Activated CD8-positive, alpha-beta memory T cell treated with anti-CD3 and anti-CD28 coated beads, Interleukin-2, amount 50 U/mL, for 1 hour (primary cell): ENCODE results near the gene TBXA2R.

ENCODE experiments used
- DNase-seq: peaks from one replicate; pipeline ENCODE4 v3.0.0-alpha.2; 2020; ENCODE audit errors: extremely low read depth

TBXA2R gene

DNA sequence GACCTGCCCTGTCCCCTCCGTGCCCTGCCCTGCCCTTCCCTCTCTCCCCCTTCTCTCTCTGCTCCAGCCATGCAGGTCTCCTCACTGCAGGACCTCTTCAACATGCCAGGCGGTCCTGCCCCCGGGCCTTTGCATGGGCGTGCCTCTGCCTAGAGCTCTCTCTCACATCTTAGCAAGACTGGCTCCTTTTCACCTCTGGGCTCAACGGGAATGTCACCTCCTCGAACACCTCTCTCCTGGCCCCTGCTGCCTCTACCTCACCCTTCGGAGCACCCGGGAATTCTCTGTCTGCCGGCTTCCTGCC, 54.9 kb downstream of the TBXA2R start:
- no peak for DNase-seq

DNA sequence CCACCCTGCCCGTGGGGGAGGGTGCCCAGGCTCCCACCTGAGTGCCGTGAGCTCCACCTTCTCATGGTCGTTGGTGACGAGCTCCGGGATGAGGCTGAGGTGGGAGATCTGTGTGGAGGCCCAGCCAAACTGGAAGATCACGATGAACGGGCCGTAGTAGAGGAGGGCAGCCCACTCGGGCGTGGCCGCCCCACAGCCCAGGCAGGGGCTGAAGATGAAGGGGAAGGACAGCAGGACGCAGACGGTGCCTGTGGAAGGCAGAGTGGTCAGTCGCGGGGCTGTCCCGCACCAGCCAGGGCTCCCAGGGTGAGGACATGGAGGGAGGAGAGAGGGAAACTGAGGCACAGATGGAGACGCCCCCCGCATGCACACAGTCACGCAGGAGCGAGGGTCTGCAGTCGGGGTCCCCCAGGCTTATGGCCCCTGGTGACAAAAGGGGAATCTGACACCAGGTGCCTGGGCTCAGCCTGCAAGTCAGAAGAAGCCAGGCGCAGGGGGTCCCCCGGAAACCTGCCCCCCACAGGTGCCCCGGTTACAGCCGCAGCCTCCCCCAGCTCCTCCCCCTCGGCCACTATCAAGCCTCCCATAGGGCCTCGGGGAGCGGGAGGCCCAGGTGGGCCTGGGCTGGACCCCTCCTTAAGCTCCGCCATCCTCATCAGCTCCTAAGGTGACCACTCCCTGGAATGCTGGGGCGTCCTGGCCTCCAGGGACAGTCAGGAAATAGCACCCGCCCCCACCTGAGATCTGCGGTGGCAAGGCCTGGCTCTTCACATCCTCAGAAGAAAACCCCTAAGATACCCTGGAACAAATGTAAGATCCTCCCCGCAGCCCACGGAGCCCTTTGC, 55.5 kb downstream of the TBXA2R start:
- DNase-seq: no peak

DNA sequence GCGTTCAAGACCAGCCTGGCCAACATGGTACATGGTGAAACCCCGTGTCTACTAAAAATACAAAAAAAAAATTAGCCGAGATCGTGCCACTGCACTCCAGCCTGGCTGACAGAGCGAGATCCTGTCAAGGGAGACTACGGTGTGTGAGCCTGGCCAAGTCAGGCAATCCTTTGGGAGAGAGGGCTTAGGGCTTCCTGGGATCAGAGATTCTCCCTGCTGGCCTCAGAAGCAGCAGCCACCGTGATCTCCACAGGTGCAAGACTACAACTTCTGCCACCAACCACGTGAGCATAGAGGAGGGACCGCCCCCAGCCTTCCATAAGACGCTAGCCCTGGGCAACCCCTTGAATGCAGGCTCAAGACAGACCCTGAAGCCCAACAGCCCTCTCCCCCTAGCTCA, 56.9 kb downstream of the TBXA2R start:
- no peak for DNase-seq

DNA sequence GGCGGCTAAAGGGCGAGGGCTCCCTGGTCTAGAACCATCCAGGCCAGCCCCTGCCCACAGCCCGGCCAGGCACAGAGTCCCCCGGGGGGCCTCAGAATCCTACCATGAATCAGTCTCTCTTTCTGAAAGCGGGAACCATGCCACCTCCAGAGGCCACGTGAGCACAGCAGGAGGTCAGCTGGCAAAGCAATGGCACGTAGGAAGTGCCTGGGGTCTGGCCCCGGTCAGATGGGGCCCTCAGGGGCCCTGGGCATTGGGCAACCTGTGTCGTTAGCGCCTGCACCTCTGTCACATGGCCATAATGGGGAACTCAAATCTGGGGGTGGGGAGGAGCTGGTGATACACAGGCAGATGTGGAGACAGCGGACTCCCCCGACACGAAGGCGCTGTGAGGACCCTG, 58.1 kb downstream of the TBXA2R start:
- no peak for DNase-seq

DNA sequence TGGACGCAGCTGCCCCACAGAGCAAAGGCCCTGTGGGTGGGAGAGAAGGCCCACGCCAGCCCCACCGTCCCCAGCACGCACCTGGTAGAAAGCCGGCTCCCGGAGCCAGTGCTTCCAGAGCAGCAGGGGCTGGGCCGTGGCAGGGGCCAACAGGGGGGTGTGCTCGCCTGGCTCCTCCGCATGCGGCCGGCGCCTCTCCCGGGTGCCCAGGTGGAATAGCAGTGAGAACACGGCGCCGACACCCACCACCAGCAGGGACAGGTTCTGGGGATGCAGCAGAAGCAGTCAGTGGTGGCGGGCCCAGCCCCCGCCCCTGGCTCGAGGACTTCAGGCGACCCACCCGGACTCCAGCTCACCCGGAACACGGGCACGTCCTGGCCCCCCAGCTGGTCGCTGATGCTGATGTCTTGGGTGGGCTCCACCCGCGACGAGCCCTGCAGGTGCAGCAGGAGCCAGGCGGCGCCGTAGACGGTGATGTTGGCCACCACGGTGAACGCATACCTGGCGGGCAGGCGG, 58.9 kb downstream of the TBXA2R start:
- no peak for DNase-seq

DNA sequence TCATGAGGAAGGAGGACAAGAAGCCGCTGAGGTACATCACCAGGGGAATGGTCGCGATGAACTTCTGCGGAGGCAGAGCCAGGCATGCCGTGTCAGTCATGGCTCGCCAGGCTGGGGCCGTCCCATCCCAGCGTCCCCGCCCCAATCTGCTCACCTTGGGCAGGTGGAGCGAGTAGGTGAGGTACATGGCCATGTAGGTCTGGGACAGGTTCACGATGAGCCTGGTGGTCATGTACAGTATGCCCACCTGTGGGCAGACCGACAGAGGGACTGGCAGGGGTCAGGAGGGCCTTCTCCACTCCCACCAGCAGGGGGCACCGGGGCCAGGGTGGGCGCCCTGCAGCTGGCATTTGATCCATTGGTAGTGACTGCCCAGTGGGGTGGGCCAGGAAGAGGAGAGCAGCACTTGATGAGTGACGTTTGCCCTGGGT, 59.4 kb downstream of the TBXA2R start:
- DNase-seq: no peak

DNA sequence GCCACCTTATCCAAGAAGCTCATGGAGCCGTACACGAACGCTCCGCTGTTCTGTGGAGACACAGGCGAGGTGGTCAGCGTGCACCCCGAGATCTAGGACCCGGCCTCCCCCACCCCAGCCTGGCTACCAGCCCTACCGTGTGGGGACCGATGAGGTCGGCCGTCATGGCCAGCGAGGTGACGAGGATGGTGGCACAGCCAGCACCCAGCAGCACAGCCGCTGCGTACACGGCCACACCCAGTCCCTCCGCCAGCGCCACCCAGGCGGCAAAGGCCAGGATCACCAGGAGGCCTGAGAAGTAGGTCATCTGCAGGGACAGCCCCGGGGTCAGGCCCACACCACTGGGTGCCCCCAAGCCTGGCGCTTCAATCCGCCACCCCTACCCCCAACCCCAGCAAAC, 60.6 kb downstream of the TBXA2R start:
- DNase-seq: no peak

DNA sequence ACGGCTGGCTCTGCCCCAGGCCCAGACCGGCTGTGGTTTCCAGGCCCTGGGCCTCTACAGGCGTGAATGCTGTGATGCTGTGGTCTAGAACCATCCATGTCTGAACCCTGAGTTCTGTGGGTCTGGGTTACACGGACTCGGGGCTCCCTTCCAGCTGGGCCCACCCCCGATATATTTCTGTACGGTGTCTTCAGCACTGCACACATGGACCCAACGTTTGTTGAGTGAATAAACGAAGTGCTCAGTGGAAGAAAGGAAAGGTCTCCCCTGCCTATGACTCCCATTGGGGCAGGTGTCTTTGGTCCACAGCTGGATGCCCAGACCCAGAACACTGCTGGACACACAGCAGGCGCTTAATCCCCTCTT, 61.0 kb downstream of the TBXA2R start:
- DNase-seq: no peak

DNA sequence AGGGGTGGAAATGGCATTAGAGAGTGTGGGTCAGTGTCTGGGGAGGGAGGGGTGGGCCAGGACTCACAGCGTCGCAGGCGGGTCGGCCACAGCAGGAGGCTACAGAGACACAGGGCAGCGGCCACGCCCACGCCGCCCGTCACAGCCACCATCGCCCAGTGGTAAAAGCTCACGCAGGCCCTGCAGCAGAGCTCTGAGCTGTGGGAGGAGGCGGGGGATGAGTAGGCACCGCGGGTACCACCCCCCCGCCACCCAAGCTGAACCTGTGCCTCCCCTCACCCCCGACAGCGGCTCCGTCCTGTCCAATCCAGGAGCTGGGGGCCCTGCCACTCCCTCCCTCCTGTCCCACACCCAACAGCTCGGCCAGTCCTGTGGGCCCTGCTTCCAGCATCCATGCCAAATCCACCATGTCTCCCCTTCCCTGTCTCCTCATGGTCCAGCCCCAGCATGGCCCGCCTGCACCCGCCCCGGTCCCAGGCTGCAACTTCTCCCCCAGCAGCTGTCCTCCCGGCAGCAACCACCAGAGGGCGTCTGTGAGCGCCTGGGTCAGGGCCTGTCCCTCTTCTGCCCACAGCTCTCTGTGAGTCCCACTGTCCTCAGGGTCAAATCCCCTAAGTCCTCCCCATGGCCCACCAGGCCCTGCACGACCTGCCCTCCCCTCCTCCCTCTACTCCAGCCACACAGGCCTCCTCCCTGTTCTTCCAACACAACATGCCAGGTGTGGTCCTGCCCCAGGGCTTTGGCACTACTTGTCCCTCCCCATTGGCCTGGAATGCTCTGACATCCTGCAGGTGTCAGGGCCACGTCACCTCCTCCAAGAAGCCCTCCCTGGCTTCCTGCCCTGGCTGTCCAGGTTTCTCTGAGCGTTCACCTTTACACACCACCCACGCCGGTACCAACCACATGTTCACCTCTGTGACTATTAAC, 61.7 kb downstream of the TBXA2R start:
- peak; percentile 35 for DNase-seq
